BLaER1 treated with 17β-estradiol and CSF1 and Interleukin-3, amounts not matched to agents 10 nM and 100 nM (cell line): ENCODE results near the gene ABCA4.
"Not testable (repeated sequence)": the region's sequence is repeated elsewhere in the genome, so short reads cannot be mapped to it uniquely, and the experiment has no call there.

Experiments
- H3K27ac ChIP-seq, 11 experiments: shearing (Covaris generic); formaldehyde crosslinking; 2 replicates each; pipeline ENCODE4 v1.8.1; 2022
- H3K27me3 ChIP-seq, 11 experiments: shearing (Covaris generic); formaldehyde crosslinking; 2 replicates each; pipeline ENCODE4 v1.8.1; 2022
- H3K36me3 ChIP-seq, 11 experiments: shearing (Covaris generic); formaldehyde crosslinking; 2 replicates each; pipeline ENCODE4 v1.8.1; 2022
- H3K4me1 ChIP-seq, 10 experiments: shearing (Covaris generic); formaldehyde crosslinking; 2 replicates each; pipeline ENCODE4 v1.8.1; 2022
- H3K4me2 ChIP-seq, 11 experiments: shearing (Covaris generic); formaldehyde crosslinking; 2 replicates each; pipeline ENCODE4 v1.8.1; 2022
- H3K4me3 ChIP-seq, 10 experiments: shearing (Covaris generic); formaldehyde crosslinking; 2 replicates each; pipeline ENCODE4 v1.8.1; 2022
- H3K9ac ChIP-seq, 11 experiments: shearing (Covaris generic); formaldehyde crosslinking; 2 replicates each; pipeline ENCODE4 v1.8.1; 2022
- H3K9me3 ChIP-seq, 11 experiments: shearing (Covaris generic); formaldehyde crosslinking; replicated peaks in 1 of 11; 2 replicates each; pipeline ENCODE4 v1.8.1; 2022
- H4K20me1 ChIP-seq, 11 experiments: shearing (Covaris generic); formaldehyde crosslinking; 2 replicates each; pipeline ENCODE4 v1.8.1; 2022
- Cebpa-rat ChIP-seq, 11 experiments: shearing (Covaris generic); IDR thresholded peaks; 2 replicates each; pipeline ENCODE4 v1.8.1; 2022

Gene ABCA4

GRCh38 chr1:94000510-94001282, 120.3 kb downstream of the ABCA4 start:
- Histone ChIP-seq H3K9ac (no peak overlapping the region), H3K36me3 (no peaks in the 10 kb centered on the region), H4K20me1 (no peaks in the 10 kb centered on the region), H3K4me3 (no peak overlapping the region), H3K27ac (no peak overlapping the region), H3K27me3 (no peaks in the 10 kb centered on the region), H3K9me3 (no peaks in the 10 kb centered on the region), H3K4me1 (peaks cover 0 to 15% (median 0%) of the 10 kb centered on the region in 10 experiments; a peak in 3 of 20 replicates), H3K4me2 (no peak overlapping the region)
- TF ChIP-seq Cebpa-rat (IDR thresholded peaks at IDR 0.05) = no peak

GRCh38 chr1:93999840-94000415, 121.0 kb downstream of the ABCA4 start:
- H3K4me1 ChIP-seq = peaks cover 0 to 10% (median 0%) of the 10 kb centered on the region in 10 experiments; a peak in 3 of 20 replicates
- H3K4me3 ChIP-seq = no peak overlapping the region
- H3K27ac ChIP-seq = no peak overlapping the region
- no peaks in the 10 kb centered on the region for H3K9me3 ChIP-seq
- no peaks in the 10 kb centered on the region for H3K36me3 ChIP-seq
- no peak for TF ChIP-seq Cebpa-rat (IDR thresholded peaks at IDR 0.05)
- no peaks in the 10 kb centered on the region for H4K20me1 ChIP-seq
- no peaks in the 10 kb centered on the region for H3K27me3 ChIP-seq
- peak overlapping the region in 2 of 11 experiments; percentile 18 to 22; a peak in 1 of 22 replicates for H3K4me2 ChIP-seq
- H3K9ac ChIP-seq = no peak overlapping the region

DNA sequence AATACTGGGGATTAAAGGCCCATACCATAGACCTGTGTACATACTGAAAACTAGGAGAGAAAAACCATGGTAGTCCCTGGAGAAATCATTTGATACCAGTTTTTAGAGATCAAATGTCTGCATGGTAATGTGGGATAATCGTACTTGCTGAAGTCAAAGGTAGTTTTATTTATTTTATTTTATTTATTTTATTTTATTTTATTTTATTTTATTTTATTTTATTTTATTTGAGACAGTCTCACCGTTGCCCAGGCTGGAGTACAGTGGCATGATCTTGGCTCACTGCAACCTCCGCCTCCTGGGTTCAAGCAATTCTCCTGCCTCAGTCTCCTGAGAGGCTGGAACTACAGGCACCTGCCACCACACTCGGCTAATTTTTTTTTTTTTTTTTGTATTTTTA, 122.4 kb downstream of the ABCA4 start:
- not testable (repeated sequence) for H3K36me3 ChIP-seq, H3K9me3 ChIP-seq, H3K27ac ChIP-seq, H3K4me3 ChIP-seq, H3K4me2 ChIP-seq, H3K27me3 ChIP-seq, H3K4me1 ChIP-seq, H4K20me1 ChIP-seq, H3K9ac ChIP-seq

- H3K4me1 ChIP-seq = peaks cover 0 to 15% (median 6%) of the 10 kb centered on the region in 10 experiments; a peak in 12 of 20 replicates
- H3K9ac ChIP-seq = no peak overlapping the region
- H3K4me3 ChIP-seq = no peak overlapping the region
- no peak overlapping the region for H3K4me2 ChIP-seq
- no peaks in the 10 kb centered on the region for H3K27me3 ChIP-seq
- TF ChIP-seq Cebpa-rat (IDR thresholded peaks at IDR 0.05) = no peak
- no peaks in the 10 kb centered on the region for H4K20me1 ChIP-seq
- no peaks in the 10 kb centered on the region for H3K36me3 ChIP-seq
- no peaks in the 10 kb centered on the region for H3K9me3 ChIP-seq
- no peak overlapping the region for H3K27ac ChIP-seq
Measured at GRCh38 chr1:93997756-93998155, 123.2 kb downstream of the ABCA4 start.

DNA sequence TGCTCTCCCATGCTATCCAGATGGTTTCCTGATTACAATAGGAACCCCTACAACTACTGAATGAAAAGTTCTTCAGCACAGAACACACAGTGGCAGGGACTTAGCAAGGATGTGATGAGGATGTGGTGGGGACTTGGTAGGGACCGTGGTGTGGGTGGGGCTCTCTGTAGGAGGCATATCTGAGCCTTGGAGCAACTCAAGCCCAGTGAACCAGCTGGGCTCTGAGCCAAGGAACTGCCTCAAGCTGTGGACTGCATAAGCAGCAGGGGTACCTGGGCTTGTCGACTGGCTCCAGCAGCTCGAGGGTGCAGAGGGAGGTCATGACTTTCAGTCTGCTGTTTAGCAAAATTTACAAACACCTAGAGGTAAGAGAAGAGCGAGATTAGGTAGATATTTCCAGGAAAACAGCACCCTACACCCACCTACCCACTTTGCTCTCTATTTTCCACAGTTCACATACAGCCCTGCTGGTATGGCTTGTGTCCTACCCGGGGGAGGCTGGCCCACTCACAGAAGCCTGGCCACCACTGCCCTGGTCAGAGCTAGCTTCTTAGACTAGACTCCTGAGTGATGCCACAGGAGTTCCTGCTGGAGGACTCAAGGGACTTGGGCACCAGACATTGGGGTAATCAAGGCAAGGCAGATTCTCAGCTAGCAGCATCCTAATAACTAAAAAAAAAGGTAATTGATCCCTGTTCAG, 125.0 kb downstream of the ABCA4 start:
- Histone ChIP-seq H3K9ac (no peak overlapping the region), H3K9me3 (no peaks in the 10 kb centered on the region)
- TF ChIP-seq Cebpa-rat (IDR thresholded peaks at IDR 0.05) = no peak

DNA sequence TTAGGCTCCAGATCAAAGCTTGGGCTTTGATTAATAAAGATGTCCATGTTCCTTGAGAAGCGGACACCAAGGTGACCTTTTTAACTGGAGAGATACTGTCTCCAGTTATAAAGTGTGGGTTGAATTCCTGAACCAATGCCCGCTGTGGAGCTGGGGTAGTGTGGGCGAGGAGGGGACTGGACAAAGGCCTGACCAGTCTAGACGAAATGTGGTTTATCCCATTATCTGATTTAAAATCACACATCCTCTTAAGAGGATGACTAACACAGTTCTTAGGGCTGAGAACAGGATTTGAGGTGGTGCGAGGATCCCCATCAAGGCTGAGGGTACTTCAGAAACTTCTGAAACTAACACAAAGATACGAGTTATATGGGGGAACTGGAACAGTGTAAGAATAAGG, 127.2 kb downstream of the ABCA4 start:
- Histone ChIP-seq H3K9ac (no peak overlapping the region), H3K4me3 (no peak overlapping the region), H3K9me3 (no peaks in the 10 kb centered on the region), H3K4me2 (peak overlapping the region in 7 of 11 experiments; percentile 2 to 31 (median 7); a peak in 6 of 22 replicates), H3K27me3 (no peaks in the 10 kb centered on the region), H3K4me1 (peaks cover 0 to 31% (median 8%) of the 10 kb centered on the region in 10 experiments; a peak in 15 of 20 replicates), H3K36me3 (no peaks in the 10 kb centered on the region), H4K20me1 (no peaks in the 10 kb centered on the region), H3K27ac (no peak overlapping the region)
- TF ChIP-seq Cebpa-rat (IDR thresholded peaks at IDR 0.05) = no peak

More for the DNA sequence above, 125.0 kb downstream of the ABCA4 start:
- Histone ChIP-seq H3K4me3 (no peak overlapping the region), H3K36me3 (no peaks in the 10 kb centered on the region), H3K4me2 (no peak overlapping the region), H3K4me1 (peaks cover 0 to 15% (median 6%) of the 10 kb centered on the region in 10 experiments; a peak in 12 of 20 replicates), H3K27ac (no peak overlapping the region), H3K27me3 (no peaks in the 10 kb centered on the region), H4K20me1 (no peaks in the 10 kb centered on the region)

DNA sequence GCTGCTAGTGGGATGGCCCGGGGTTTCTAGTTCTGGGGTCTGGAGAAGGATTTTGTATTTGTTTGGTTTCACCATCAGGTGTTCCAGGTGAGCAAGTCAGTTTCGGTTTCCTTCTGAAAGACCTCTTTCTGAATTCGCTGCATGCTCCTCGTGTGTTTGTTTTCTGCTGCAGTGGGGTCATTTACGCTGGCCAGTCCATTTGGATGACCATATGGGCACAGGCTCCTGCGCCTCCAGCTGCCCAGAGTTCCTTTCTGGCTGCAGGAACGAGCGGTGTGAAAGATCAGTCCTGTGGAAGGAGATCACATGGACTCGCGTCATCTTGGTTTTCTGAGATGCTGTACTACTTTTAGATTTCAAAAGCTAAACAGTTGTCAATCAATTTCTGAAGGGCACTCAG, 128.0 kb downstream of the ABCA4 start:
- no peak overlapping the region for H3K4me3 ChIP-seq

DNA sequence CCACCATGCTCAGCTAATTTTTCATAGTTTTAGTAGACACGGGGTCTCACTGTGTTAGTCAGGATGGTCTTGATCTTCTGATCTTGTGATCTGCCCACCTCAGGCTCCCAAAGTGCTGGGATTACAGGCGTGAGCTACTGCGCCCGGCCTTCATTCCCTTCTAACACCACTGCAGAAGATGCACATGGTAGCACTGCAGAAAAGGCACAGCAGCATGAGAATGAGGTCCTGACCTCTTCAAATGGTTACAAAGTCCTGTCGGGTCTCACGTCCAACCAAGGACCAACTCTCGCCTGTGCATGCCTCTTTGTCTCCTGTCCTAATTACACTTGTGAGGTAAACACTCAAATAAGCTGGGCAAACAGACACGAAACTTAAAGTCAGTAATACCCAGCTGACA, 128.8 kb downstream of the ABCA4 start:
- Histone ChIP-seq H4K20me1 (no peaks in the 10 kb centered on the region), H3K9me3 (no peaks in the 10 kb centered on the region), H3K27me3 (no peaks in the 10 kb centered on the region), H3K4me2 (no peak overlapping the region), H3K36me3 (no peaks in the 10 kb centered on the region), H3K27ac (no peak overlapping the region), H3K4me1 (peaks cover 0 to 46% (median 8%) of the 10 kb centered on the region in 10 experiments; a peak in 15 of 20 replicates), H3K4me3 (no peak overlapping the region), H3K9ac (no peak overlapping the region)
- TF ChIP-seq Cebpa-rat (IDR thresholded peaks at IDR 0.05) = no peak

More for the DNA sequence above, 128.0 kb downstream of the ABCA4 start:
- Histone ChIP-seq H3K9ac (no peak overlapping the region), H3K9me3 (no peaks in the 10 kb centered on the region), H3K27ac (no peak overlapping the region), H3K4me2 (peak overlapping the region in 2 of 11 experiments; percentile 3 to 26; a peak in 1 of 22 replicates), H3K4me1 (peaks cover 0 to 38% (median 8%) of the 10 kb centered on the region in 10 experiments; a peak in 15 of 20 replicates), H3K27me3 (no peaks in the 10 kb centered on the region), H4K20me1 (no peaks in the 10 kb centered on the region), H3K36me3 (no peaks in the 10 kb centered on the region)
- TF ChIP-seq Cebpa-rat (IDR thresholded peaks at IDR 0.05) = no peak

- TF ChIP-seq Cebpa-rat (IDR thresholded peaks at IDR 0.05) = no peak
- Histone ChIP-seq H3K4me1 (peaks cover 0 to 47% (median 8%) of the 10 kb centered on the region in 10 experiments; a peak in 15 of 20 replicates), H3K9me3 (no peaks in the 10 kb centered on the region), H3K27ac (no peak overlapping the region), H3K4me3 (no peak overlapping the region), H3K36me3 (no peaks in the 10 kb centered on the region), H3K27me3 (no peaks in the 10 kb centered on the region), H3K4me2 (no peak overlapping the region; a peak in 1 of 22 replicates), H4K20me1 (no peaks in the 10 kb centered on the region), H3K9ac (no peak overlapping the region)
Measured at GRCh38 chr1:93991271-93991670, 129.7 kb downstream of the ABCA4 start.

GRCh38 chr1:93990477-93990876, 130.5 kb downstream of the ABCA4 start:
- H3K27ac ChIP-seq, H3K9ac ChIP-seq, H3K27me3 ChIP-seq: not testable (repeated sequence)

More at GRCh38 chr1:93990477-93990876, 130.5 kb downstream of the ABCA4 start:
- H4K20me1 ChIP-seq, H3K4me2 ChIP-seq, H3K9me3 ChIP-seq, H3K36me3 ChIP-seq, H3K4me3 ChIP-seq: not testable (repeated sequence)
- H3K4me1 ChIP-seq = peaks cover 0 to 47% (median 8%) of the 10 kb centered on the region in 10 experiments; a peak in 15 of 20 replicates
